Ovary (tissue), 3 donors: ENCODE measurements around the gene TMED1.

Experiments used
- POLR2A ChIP-seq: fragments of 450-650 bp; IDR thresholded peaks from one replicate; pipeline ENCODE4 v1.6.1; 2017; ENCODE audit warnings: antibody characterized with exemption, mild to moderate bottlenecking, moderate library complexity
- TF ChIP-seq, protein P1 (sequence below), 3 donors: fragments of 450-650 bp in 2 of 3; fragments of 200-600 bp in 1 of 3; IDR thresholded peaks; one replicate each; pipeline versions ENCODE4 v1.5.1 to v1.8.0; 2016 to 2022; ENCODE audit warnings: antibody characterized with exemption in 3 of 3, mild to moderate bottlenecking in 1 of 3
- donor health status: DM: no; HTN: no; CAD: no.

DNA sequence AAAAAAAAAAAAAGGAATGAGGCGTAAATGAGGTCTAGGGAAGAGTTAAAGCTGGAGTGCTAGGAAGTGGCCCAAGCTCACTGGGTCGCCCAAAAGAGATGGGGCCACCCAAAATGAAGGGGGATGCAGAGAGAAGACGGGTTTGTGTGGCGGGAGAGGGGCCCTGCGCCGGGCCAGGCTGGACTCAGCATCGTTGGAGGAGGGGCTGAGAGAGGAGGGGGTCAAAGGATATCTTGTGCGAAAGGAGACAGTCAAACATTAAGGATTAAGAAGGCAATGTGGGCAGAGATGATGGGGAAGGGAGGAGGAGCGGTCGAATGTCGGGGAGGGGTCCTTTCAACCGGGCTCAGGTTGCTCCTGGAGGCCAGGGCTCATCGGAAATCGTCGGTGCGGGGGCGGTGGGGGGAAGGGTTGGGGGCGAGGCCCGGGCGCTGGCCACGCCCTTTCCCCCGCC is 34.5 kb upstream of the TMED1 start:
- TF ChIP-seq, protein P1, sequence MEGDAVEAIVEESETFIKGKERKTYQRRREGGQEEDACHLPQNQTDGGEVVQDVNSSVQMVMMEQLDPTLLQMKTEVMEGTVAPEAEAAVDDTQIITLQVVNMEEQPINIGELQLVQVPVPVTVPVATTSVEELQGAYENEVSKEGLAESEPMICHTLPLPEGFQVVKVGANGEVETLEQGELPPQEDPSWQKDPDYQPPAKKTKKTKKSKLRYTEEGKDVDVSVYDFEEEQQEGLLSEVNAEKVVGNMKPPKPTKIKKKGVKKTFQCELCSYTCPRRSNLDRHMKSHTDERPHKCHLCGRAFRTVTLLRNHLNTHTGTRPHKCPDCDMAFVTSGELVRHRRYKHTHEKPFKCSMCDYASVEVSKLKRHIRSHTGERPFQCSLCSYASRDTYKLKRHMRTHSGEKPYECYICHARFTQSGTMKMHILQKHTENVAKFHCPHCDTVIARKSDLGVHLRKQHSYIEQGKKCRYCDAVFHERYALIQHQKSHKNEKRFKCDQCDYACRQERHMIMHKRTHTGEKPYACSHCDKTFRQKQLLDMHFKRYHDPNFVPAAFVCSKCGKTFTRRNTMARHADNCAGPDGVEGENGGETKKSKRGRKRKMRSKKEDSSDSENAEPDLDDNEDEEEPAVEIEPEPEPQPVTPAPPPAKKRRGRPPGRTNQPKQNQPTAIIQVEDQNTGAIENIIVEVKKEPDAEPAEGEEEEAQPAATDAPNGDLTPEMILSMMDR (IDR thresholded peaks at IDR 0.05), result no peak
- no peak for TF ChIP-seq POLR2A
